IPS-18a (cell line): ENCODE data around the gene CYBRD1.

ENCODE experiments used
- H3K27ac ChIP-seq: one replicate; pipeline ENCODE4 v1.5.1; 2013; ENCODE audit warnings: low read length
- H3K27me3 ChIP-seq: one replicate; pipeline ENCODE4 v1.6.1; 2013; ENCODE audit warnings: mild to moderate bottlenecking, low read length; ENCODE audit not compliant: control insufficient read depth, insufficient read depth
- H3K36me3 ChIP-seq: one replicate; pipeline ENCODE4 v1.6.1; 2013; ENCODE audit warnings: low read depth, low read length; ENCODE audit not compliant: control insufficient read depth
- H3K4me1 ChIP-seq: one replicate; pipeline ENCODE4 v1.6.1; 2013; ENCODE audit warnings: low read depth, low read length; ENCODE audit not compliant: control insufficient read depth
- H3K4me3 ChIP-seq: one replicate; pipeline ENCODE4 v1.5.1; 2013; ENCODE audit warnings: low read length
- H3K9ac ChIP-seq: one replicate; pipeline ENCODE4 v1.6.1; 2013; ENCODE audit warnings: mild to moderate bottlenecking, low read length, moderate library complexity
- H3K9me3 ChIP-seq: one replicate; pipeline ENCODE4 v1.6.1; 2013; ENCODE audit warnings: low read depth, low read length; ENCODE audit not compliant: control insufficient read depth

Gene CYBRD1

DNA sequence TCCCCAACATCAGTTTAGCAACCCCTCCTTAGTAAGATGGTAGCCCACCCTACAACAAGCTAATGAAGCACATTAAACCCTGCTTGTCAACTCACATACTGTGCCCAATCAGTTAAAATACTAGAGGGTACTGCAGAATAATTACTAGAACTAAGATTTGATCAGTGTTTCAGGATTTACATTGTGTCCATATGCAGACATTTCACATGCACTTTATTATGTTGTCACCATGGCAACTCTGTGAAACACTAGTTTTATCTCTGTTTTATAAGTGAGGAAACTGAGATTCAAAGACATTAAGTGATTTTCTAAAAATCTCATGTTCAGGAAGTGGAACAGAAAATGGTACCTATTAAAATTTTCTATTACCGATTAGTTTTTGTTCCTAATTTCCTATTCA, 61.7 kb downstream of the CYBRD1 start:
- Histone ChIP-seq H3K4me3 (no peak overlapping the region), H3K4me1 (no peaks in the 10 kb centered on the region), H3K9ac (no peak overlapping the region), H3K36me3 (no peaks in the 10 kb centered on the region), H3K27ac (no peak overlapping the region), H3K9me3 (no peaks in the 10 kb centered on the region), H3K27me3 (no peaks in the 10 kb centered on the region)

DNA sequence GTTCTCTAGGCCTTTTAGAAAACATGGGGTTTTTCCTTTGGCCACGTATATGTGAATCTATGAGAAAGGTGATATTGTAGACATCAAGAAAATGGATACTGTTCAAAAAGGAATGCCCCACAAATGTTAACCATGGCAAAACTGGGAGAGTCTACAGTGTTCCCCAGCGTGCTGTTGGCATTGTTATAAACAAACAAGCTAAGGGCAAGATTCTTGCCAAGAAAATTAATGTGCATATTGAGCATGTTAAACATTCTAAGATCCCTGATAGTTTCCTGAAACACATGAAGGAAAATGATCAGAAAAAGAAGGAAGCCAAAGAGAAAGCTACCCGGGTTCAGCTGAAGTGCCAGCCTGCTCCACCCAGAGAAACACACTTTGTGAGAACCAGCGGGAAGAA, 64.9 kb downstream of the CYBRD1 start:
- Histone ChIP-seq H3K4me1 (peaks cover 6% of the 10 kb centered on the region), H3K27ac (no peak overlapping the region), H3K9me3 (no peaks in the 10 kb centered on the region), H3K27me3 (no peaks in the 10 kb centered on the region), H3K36me3 (no peaks in the 10 kb centered on the region), H3K9ac (no peak overlapping the region), H3K4me3 (no peak overlapping the region)

DNA sequence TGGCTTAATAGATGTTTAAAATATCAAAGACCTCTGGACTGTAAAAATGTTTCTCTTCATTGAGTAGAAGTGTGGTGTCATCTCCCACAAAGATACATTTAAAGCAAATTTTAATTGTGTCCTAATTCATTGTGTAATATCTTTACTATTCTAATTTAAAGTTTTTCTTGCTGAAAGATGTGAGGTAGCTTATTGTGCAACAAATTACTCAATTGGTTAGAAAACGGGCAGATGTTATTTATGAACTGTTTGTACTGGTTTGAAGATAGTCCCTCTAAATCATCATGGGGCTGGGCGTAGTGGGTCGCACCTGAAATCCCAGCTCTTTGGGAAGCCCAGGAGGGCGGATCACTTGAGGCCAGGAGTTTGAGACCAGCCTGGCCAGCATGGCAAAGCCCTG, 65.3 kb downstream of the CYBRD1 start:
- Histone ChIP-seq H3K9ac (no peak overlapping the region), H3K36me3 (no peaks in the 10 kb centered on the region), H3K4me1 (peaks cover 8% of the 10 kb centered on the region), H3K4me3 (no peak overlapping the region), H3K9me3 (no peaks in the 10 kb centered on the region), H3K27ac (no peak overlapping the region), H3K27me3 (no peaks in the 10 kb centered on the region)

DNA sequence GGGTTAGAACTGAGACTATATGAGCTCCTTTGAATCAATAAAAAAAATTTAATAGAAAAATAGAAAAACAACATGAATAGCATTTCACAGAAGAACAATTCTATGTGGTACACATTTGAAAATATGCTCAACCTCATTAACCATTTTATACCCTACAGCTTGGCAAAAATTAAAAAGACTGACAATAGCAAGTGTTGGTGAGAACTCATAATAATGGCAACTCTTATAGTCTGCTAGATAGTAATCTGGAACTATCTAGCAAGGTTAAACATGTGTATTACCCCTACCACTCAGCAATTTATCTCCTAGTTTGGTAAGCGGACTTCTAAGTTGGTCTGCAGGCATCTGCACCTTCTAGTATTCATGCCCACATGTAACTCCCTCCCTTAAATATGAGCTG, 67.8 kb downstream of the CYBRD1 start:
- no peak overlapping the region for H3K27ac ChIP-seq
- no peaks in the 10 kb centered on the region for H3K36me3 ChIP-seq
- no peak overlapping the region for H3K4me3 ChIP-seq
- H3K9me3 ChIP-seq = no peaks in the 10 kb centered on the region
- no peak overlapping the region for H3K9ac ChIP-seq
- no peaks in the 10 kb centered on the region for H3K27me3 ChIP-seq
- peaks cover 8% of the 10 kb centered on the region for H3K4me1 ChIP-seq

DNA sequence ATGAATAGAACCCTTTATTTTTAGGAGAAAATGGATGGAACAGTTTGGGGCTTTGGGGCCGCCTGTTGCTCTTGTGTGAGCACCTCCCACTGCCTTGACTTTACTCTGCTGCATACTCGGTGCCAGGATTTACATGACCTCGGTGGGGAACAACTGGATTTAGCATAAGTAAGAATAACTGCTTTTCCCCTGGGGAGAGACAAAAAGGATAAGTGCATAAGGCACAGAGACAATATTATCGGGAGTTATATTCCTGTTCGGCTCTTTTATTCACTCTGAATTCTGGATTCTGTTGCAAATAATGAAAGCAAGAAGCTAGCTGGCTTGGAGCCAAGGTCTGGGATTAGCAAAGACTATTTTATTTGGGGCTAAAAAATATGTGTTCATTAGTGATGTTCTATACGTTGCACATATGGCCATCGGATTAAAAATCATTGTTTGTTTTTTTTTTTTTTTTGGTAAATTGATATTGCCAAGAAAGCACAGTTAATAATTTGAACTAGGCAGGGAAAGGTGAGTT, 69.8 kb downstream of the CYBRD1 start:
- Histone ChIP-seq H3K27ac (no peak overlapping the region), H3K9ac (no peak overlapping the region), H3K4me3 (no peak overlapping the region), H3K9me3 (no peaks in the 10 kb centered on the region), H3K36me3 (no peaks in the 10 kb centered on the region), H3K4me1 (peaks cover 8% of the 10 kb centered on the region), H3K27me3 (no peaks in the 10 kb centered on the region)

DNA sequence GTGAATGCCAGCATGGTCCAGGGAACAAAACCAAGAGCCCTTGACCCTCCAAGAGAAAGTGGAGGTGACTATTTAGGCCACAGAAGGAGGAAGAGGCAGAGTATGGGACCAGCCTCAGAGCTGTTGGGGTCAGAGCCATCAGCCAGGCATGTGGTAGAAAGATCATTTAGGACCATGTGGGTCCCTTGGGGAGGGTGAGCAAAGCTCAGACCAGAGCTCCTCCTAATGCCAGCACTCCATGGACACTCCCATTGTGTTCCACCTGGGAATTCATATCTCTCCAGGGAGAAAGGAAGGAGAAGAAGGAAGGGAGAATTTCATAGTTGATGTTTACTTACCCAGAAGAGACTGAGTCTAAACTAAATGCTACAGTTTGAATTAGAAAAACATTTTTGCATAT, 73.2 kb downstream of the CYBRD1 start:
- H3K9me3 ChIP-seq = no peaks in the 10 kb centered on the region
- H3K4me3 ChIP-seq = no peak overlapping the region
- no peak overlapping the region for H3K9ac ChIP-seq
- no peaks in the 10 kb centered on the region for H3K36me3 ChIP-seq
- no peaks in the 10 kb centered on the region for H3K27me3 ChIP-seq
- peaks cover 8% of the 10 kb centered on the region for H3K4me1 ChIP-seq
- H3K27ac ChIP-seq = no peak overlapping the region

DNA sequence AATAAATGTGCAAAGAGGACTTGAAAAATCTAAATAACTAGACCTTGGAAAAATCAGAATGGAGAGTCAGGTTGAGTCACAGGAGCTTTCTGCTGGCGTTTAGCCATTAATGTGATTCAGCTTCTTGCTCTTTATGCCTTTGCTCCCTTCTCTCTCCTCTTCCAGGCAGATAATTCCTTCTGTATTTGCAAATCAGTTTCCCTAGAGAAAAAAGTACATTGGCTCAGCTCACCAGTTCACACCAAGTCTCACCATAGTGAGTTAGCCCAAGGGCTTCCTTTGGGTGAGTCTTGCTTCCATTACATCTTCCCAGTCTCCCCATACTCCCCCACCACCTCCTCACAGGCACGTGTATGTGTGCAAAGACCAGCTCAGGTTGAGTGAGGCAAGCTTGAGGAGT, 73.6 kb downstream of the CYBRD1 start:
- H3K4me1 ChIP-seq = peaks cover 8% of the 10 kb centered on the region
- H3K9ac ChIP-seq = no peak overlapping the region
- H3K27ac ChIP-seq = no peak overlapping the region
- no peaks in the 10 kb centered on the region for H3K36me3 ChIP-seq
- H3K27me3 ChIP-seq = no peaks in the 10 kb centered on the region
- H3K9me3 ChIP-seq = no peaks in the 10 kb centered on the region
- H3K4me3 ChIP-seq = no peak overlapping the region

DNA sequence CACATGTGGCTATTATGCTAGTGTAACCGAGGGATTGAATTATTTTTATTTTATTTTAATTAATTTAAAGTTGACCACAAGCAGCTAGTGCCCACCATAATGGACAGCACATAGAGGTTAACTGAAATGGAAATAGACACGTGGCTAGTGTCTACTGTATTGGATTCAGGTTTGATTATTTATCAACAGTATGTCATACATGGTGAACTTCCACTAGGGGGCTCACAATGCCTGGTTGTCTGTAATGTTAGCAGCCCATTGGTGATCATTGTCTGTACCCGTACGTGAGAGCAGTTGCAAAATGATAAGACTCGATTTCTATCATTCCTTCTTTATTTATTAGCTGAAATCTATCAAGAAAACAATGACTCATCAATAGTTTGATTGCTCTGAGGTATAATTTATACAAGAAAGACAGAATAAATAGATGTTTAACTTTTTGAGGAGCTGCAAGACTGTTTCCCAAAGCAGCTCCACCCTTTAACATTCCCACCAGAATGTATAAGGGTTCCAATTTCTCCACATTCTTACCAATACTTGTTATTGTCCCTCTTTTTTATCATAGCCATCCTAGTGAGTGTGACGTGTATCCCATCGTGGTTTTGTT, 76.5 kb downstream of the CYBRD1 start:
- no peaks in the 10 kb centered on the region for H3K27me3 ChIP-seq
- no peak overlapping the region for H3K9ac ChIP-seq
- H3K9me3 ChIP-seq = no peaks in the 10 kb centered on the region
- no peaks in the 10 kb centered on the region for H3K36me3 ChIP-seq
- H3K4me3 ChIP-seq = no peak overlapping the region
- no peaks in the 10 kb centered on the region for H3K4me1 ChIP-seq
- H3K27ac ChIP-seq = no peak overlapping the region

DNA sequence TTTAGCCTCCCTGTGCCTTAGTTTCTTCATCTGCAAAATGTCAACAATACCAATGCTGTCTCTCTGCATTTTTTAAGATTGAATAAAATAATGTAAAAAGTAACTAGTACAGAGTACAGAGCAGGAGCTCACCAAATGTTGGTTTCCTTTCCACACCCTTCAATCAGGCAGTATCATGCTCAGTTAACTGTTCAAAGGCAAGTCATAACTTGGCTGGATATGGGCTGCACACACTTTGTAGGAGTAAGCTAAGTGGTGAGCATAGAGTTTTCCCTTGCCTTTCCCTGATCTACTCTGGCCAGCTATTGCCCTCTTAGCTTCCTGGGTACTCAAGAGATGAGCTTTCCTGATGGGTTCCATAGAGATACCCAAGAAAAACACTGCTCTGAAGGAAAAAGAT, 77.9 kb downstream of the CYBRD1 start:
- Histone ChIP-seq H3K4me1 (no peaks in the 10 kb centered on the region), H3K27ac (no peak overlapping the region), H3K4me3 (no peak overlapping the region), H3K9me3 (no peaks in the 10 kb centered on the region), H3K9ac (no peak overlapping the region), H3K36me3 (no peaks in the 10 kb centered on the region), H3K27me3 (no peaks in the 10 kb centered on the region)

DNA sequence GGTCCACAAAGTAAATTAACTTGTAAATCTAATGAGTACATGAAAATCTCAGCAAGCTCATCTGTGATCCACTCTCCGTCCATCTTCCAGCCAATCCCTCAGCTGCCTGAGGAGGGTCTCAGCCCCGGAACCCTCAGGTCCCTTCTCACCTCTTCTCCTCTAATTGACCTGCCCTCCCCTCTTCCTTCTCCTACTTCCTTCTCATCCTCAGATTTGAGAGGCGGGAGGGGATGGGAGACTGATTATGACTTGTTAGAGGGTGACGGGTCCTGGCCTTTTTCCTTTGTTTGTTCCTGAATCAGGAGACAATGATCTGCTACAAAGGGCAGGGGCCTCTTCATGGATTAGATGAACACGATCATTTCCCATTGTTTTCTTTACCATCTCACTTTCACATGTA, 80.1 kb downstream of the CYBRD1 start:
- Histone ChIP-seq H3K36me3 (no peaks in the 10 kb centered on the region), H3K4me1 (no peaks in the 10 kb centered on the region), H3K4me3 (no peak overlapping the region), H3K9ac (no peak overlapping the region), H3K27ac (no peak overlapping the region), H3K9me3 (no peaks in the 10 kb centered on the region), H3K27me3 (no peaks in the 10 kb centered on the region)
